Colonic mucosa (tissue), 4 donors: ENCODE results near the gene MAD1L1. TPM values are rescaled to one million over a fixed set of nuclear protein-coding genes. Genes with fewer than 3 reads are reported as not detected.

ENCODE experiments used
- DNase-seq: peaks from one replicate; pipeline ENCODE4 v3.0.0-alpha.2; 2020
- H3K27ac ChIP-seq: fragments of 200-600 bp; one replicate; pipeline ENCODE4 v1.8.0; 2021
- H3K27me3 ChIP-seq: fragments of 200-600 bp; one replicate; pipeline ENCODE4 v1.8.0; 2021
- H3K36me3 ChIP-seq: fragments of 200-600 bp; one replicate; pipeline ENCODE4 v1.8.0; 2021
- H3K4me1 ChIP-seq: fragments of 200-600 bp; one replicate; pipeline ENCODE4 v1.8.0; 2021; ENCODE audit warnings: mild to moderate bottlenecking
- H3K4me3 ChIP-seq: fragments of 200-600 bp; one replicate; pipeline ENCODE4 v1.8.0; 2021
- H3K9ac ChIP-seq, 2 donors: one replicate each; pipeline ENCODE4 v1.7.0; 2013; ENCODE audit warnings: control low read depth in 2 of 2, low read depth in 2 of 2, low read length in 2 of 2
- H3K9me3 ChIP-seq: fragments of 200-600 bp; one replicate; pipeline ENCODE4 v1.8.0; 2021
- intact Hi-C: fragments of 100-400 bp; cut with DNase I; formaldehyde crosslinking; loops from one replicate; pipeline ENCODE4 v1.14.1; 2022
- total RNA-seq, 2 donors: library from RNA; stranded (reverse); fragmentation: NEBNext Ultra II Directional in 1 of 2; extraction: Animal tissue kit (Norgen Biotek cat#: 25700) in 1 of 2; gene quantifications; one replicate each; pipeline ENCODE4 v1.2.1, GENCODE V29; 2021
- TF ChIP-seq, protein P1 (sequence below): fragments of 200-600 bp; IDR thresholded peaks from one replicate; pipeline ENCODE4 v1.8.0; 2022; ENCODE audit warnings: antibody characterized with exemption, mild to moderate bottlenecking
- donor health status: healthy.
- donor health status: DM: no; HTN: no; CAD: no.
- donor health status: DM: no; HTN: no; CAD: no.

Gene MAD1L1
- total RNA-seq, 2 donors from 2014 or later: 18.2 to 47.0 TPM

DNA sequence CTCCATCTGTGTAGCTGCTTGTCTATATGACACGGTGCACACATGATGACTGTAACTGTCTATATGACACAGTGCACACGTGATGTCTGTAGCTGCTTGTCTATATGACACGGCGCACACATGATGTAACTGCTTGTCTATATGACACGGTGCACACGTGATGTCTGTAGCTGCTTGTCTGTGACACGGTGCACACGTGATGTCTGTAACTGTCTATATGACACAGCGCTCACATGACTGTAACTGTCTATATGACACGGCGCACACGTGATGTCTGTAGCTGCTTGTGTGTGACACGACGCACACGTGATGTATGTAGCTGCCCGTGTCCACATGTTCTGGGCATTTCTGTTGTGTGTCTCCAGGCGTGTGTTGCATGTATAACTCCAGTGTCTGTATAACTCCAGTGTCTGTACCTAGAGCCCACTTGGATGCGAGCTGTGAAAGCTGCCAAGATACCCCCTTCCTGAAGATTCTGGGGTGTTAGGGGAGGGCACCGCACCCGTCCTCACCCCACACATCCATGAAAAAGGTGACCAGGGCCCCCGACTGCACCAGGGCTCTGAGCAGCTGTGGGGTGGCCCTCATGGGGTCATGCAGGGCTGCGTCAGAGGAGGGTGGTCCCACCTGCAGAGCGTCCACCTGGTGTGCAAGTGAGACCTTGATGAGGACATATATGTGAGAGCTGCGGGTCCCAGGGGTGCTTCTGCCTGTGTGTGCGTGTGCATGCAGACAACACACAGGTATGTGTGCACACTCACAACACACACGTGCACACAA lies 424.7 kb downstream of the MAD1L1 start:
- H3K27me3 ChIP-seq: no peaks in the 10 kb centered on the region
- H3K9me3 ChIP-seq: no peaks in the 10 kb centered on the region
- no peaks in the 10 kb centered on the region for H3K36me3 ChIP-seq
- no peak for DNase-seq
- no peak overlapping the region for H3K9ac ChIP-seq
- no peak overlapping the region for H3K27ac ChIP-seq
- no peak overlapping the region for H3K4me3 ChIP-seq
- intact Hi-C loops: no loop called here
- no peaks in the 10 kb centered on the region for H3K4me1 ChIP-seq
- TF ChIP-seq, protein P1, sequence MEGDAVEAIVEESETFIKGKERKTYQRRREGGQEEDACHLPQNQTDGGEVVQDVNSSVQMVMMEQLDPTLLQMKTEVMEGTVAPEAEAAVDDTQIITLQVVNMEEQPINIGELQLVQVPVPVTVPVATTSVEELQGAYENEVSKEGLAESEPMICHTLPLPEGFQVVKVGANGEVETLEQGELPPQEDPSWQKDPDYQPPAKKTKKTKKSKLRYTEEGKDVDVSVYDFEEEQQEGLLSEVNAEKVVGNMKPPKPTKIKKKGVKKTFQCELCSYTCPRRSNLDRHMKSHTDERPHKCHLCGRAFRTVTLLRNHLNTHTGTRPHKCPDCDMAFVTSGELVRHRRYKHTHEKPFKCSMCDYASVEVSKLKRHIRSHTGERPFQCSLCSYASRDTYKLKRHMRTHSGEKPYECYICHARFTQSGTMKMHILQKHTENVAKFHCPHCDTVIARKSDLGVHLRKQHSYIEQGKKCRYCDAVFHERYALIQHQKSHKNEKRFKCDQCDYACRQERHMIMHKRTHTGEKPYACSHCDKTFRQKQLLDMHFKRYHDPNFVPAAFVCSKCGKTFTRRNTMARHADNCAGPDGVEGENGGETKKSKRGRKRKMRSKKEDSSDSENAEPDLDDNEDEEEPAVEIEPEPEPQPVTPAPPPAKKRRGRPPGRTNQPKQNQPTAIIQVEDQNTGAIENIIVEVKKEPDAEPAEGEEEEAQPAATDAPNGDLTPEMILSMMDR: no peak

DNA sequence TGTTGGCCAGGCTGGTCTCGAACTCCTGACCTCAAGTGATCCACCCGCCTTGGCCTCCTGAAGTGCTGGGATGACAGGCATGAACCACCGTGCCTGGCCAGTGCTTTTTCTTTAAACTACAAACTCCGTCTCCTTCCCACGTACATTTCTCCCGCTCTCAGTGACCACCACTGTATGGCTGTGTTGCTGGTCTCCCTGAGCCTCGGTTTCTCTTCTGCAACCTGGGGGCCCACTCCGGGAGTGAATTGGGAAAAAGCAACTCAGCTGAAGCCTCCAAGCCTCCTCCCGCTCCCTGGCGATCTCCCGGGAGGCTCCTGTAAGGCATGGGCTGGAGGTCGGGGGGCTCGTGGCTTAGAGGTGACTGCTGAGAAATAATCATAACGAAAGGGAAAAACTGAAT lies 426.4 kb downstream of the MAD1L1 start:
- no peak for DNase-seq
- TF ChIP-seq, protein P1: no peak
- no peak overlapping the region for H3K27ac ChIP-seq
- no peaks in the 10 kb centered on the region for H3K9me3 ChIP-seq
- H3K27me3 ChIP-seq: no peaks in the 10 kb centered on the region
- H3K9ac ChIP-seq: no peak overlapping the region
- H3K36me3 ChIP-seq: no peaks in the 10 kb centered on the region
- H3K4me1 ChIP-seq: no peaks in the 10 kb centered on the region
- H3K4me3 ChIP-seq: no peak overlapping the region
- intact Hi-C loops: no loop called here

DNA sequence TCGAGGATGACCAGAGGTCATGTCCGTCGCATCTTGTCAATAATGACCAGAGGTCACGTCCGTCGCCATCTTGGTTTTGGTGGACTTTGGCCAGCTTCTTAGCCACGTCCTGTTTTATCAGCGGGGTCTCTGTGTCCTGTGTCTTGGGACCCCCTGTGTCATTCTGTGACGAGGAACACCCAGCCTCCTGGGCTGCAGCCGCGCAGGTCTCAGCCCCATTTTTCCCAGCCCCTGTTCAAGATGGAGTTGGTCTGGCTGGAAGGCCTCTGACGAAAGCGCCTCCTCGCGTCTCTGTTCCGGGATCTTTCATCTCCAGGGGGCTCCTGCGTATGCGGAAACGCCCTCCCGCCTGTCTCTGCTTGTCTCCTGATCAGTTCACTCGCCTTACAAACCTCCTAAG lies 428.4 kb downstream of the MAD1L1 start:
- Histone ChIP-seq H3K9me3 (no peaks in the 10 kb centered on the region), H3K36me3 (no peaks in the 10 kb centered on the region), H3K4me1 (no peaks in the 10 kb centered on the region), H3K4me3 (no peak overlapping the region), H3K27ac (no peak overlapping the region), H3K27me3 (no peaks in the 10 kb centered on the region), H3K9ac (no peak overlapping the region)
- TF ChIP-seq, protein P1: no peak
- intact Hi-C loops: no loop called here
- no peak for DNase-seq

DNA sequence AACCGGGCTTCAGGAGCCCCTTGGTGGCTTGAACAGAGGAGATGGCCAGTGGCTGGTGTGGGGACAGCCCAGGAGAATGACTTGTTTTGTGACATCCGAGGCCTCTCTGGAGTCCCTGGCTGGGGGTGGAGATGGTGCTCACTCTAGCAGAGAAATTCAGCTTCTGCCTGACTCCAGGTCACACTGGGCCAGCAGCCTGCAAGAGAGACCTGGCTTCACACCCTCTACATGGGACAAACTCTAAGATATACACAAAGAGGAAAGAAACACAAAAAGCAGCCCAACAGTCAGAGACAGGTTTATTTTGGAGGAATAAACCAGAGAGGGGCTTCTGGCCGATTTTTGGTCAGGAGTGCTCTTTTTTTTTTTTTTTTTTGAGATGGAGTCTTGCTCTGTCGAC lies 429.8 kb downstream of the MAD1L1 start:
- DNase-seq: no peak
- TF ChIP-seq, protein P1: no peak
- Histone ChIP-seq H3K4me1 (no peaks in the 10 kb centered on the region), H3K36me3 (no peaks in the 10 kb centered on the region), H3K27ac (no peak overlapping the region), H3K4me3 (no peak overlapping the region), H3K27me3 (no peaks in the 10 kb centered on the region), H3K9ac (no peak overlapping the region), H3K9me3 (no peaks in the 10 kb centered on the region)
- intact Hi-C loops: no loop called here

DNA sequence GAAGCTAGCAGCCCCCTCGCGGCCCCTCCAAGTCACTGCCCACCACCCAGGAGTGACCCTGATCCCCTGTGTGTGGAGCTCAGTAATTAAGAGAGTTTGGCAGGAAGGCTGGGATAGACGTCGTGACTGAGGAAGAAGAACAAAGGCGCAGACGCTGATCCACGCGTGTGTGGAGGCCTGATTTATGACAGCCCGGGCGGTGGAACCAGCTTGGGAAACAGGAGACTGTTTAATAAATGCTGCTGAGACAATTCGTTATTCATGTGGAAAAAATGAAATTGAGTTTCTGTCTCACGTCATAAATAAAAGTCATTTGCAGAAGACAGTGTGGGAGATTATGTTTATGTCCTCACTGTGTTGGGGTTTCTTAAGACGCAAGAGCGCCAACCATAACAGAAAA lies 431.8 kb downstream of the MAD1L1 start:
- no peak overlapping the region for H3K27ac ChIP-seq
- intact Hi-C loops: no loop called here
- no peak for DNase-seq

More for the DNA sequence above, 431.8 kb downstream of the MAD1L1 start:
- no peaks in the 10 kb centered on the region for H3K9me3 ChIP-seq
- TF ChIP-seq, protein P1: no peak
- no peak overlapping the region for H3K9ac ChIP-seq
- H3K4me1 ChIP-seq: no peaks in the 10 kb centered on the region
- no peaks in the 10 kb centered on the region for H3K36me3 ChIP-seq
- no peak overlapping the region for H3K4me3 ChIP-seq
- no peaks in the 10 kb centered on the region for H3K27me3 ChIP-seq
